Measurements from ENCODE around the gene KIAA1191.

DNA sequence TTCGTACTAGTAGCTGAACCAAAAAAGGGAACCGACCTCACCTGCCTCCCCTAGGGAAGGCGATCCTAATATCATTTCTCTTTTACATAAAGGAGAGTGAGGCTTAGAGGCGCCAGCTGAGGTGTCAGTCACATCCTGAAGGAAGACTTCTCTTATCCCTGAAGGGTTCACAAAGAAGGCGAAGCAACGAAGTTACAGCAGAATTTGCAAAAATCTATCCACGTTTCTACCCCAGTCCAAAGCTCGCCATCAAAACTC is 598 bp upstream of the KIAA1191 start:
- TF ChIP-seq, protein P1, sequence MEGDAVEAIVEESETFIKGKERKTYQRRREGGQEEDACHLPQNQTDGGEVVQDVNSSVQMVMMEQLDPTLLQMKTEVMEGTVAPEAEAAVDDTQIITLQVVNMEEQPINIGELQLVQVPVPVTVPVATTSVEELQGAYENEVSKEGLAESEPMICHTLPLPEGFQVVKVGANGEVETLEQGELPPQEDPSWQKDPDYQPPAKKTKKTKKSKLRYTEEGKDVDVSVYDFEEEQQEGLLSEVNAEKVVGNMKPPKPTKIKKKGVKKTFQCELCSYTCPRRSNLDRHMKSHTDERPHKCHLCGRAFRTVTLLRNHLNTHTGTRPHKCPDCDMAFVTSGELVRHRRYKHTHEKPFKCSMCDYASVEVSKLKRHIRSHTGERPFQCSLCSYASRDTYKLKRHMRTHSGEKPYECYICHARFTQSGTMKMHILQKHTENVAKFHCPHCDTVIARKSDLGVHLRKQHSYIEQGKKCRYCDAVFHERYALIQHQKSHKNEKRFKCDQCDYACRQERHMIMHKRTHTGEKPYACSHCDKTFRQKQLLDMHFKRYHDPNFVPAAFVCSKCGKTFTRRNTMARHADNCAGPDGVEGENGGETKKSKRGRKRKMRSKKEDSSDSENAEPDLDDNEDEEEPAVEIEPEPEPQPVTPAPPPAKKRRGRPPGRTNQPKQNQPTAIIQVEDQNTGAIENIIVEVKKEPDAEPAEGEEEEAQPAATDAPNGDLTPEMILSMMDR (IDR thresholded peaks at IDR 0.05 in 2 of 3, conservative IDR thresholded peaks at IDR 0.05 in 1 of 3; ENCODE audit: insufficient read depth in 2 of 3, low read depth in 1 of 3, low read length in 3 of 3) = no peak
- no peak for TF ChIP-seq ZNF589 (CRISPR knock-in tag; IDR thresholded peaks at IDR 0.05; ENCODE audit: low read depth)
- TF ChIP-seq, protein P2, sequence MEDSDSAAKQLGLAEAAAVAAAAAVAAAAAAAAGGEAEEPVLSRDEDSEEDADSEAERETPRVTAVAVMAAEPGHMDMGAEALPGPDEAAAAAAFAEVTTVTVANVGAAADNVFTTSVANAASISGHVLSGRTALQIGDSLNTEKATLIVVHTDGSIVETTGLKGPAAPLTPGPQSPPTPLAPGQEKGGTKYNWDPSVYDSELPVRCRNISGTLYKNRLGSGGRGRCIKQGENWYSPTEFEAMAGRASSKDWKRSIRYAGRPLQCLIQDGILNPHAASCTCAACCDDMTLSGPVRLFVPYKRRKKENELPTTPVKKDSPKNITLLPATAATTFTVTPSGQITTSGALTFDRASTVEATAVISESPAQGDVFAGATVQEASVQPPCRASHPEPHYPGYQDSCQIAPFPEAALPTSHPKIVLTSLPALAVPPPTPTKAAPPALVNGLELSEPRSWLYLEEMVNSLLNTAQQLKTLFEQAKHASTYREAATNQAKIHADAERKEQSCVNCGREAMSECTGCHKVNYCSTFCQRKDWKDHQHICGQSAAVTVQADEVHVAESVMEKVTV (CRISPR knock-in tag; IDR thresholded peaks at IDR 0.05) = no peak
- TF ChIP-seq ELF1 (tag; IDR thresholded peaks at IDR 0.05) = no peak
- TF ChIP-seq MCM7 (IDR thresholded peaks at IDR 0.05) = no peak
- TF ChIP-seq TEAD4 (IDR thresholded peaks at IDR 0.05; ENCODE audit: low read length) = no peak
- TF ChIP-seq TEAD4 (CRISPR knock-in tag; IDR thresholded peaks at IDR 0.05; ENCODE audit: borderline replicate concordance) = no peak
- TF ChIP-seq ZNF143 (CRISPR knock-in tag; IDR thresholded peaks at IDR 0.05) = no peak
- no peak for TF ChIP-seq SNRNP70 (optimal IDR thresholded peaks at IDR 0.05; ENCODE audit: low read depth, low read length)
- TF ChIP-seq FOS (IDR thresholded peaks at IDR 0.05; ENCODE audit: extremely low read depth, insufficient read length) = no peak
- TF ChIP-seq, protein P3, sequence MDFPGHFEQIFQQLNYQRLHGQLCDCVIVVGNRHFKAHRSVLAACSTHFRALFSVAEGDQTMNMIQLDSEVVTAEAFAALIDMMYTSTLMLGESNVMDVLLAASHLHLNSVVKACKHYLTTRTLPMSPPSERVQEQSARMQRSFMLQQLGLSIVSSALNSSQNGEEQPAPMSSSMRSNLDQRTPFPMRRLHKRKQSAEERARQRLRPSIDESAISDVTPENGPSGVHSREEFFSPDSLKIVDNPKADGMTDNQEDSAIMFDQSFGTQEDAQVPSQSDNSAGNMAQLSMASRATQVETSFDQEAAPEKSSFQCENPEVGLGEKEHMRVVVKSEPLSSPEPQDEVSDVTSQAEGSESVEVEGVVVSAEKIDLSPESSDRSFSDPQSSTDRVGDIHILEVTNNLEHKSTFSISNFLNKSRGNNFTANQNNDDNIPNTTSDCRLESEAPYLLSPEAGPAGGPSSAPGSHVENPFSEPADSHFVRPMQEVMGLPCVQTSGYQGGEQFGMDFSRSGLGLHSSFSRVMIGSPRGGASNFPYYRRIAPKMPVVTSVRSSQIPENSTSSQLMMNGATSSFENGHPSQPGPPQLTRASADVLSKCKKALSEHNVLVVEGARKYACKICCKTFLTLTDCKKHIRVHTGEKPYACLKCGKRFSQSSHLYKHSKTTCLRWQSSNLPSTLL (IDR thresholded peaks at IDR 0.05) = no peak
- TF ChIP-seq, protein P4, sequence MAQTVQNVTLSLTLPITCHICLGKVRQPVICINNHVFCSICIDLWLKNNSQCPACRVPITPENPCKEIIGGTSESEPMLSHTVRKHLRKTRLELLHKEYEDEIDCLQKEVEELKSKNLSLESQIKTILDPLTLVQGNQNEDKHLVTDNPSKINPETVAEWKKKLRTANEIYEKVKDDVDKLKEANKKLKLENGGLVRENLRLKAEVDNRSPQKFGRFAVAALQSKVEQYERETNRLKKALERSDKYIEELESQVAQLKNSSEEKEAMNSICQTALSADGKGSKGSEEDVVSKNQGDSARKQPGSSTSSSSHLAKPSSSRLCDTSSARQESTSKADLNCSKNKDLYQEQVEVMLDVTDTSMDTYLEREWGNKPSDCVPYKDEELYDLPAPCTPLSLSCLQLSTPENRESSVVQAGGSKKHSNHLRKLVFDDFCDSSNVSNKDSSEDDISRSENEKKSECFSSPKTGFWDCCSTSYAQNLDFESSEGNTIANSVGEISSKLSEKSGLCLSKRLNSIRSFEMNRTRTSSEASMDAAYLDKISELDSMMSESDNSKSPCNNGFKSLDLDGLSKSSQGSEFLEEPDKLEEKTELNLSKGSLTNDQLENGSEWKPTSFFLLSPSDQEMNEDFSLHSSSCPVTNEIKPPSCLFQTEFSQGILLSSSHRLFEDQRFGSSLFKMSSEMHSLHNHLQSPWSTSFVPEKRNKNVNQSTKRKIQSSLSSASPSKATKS (CRISPR knock-in tag; IDR thresholded peaks at IDR 0.05) = no peak
- TF ChIP-seq, protein P5, sequence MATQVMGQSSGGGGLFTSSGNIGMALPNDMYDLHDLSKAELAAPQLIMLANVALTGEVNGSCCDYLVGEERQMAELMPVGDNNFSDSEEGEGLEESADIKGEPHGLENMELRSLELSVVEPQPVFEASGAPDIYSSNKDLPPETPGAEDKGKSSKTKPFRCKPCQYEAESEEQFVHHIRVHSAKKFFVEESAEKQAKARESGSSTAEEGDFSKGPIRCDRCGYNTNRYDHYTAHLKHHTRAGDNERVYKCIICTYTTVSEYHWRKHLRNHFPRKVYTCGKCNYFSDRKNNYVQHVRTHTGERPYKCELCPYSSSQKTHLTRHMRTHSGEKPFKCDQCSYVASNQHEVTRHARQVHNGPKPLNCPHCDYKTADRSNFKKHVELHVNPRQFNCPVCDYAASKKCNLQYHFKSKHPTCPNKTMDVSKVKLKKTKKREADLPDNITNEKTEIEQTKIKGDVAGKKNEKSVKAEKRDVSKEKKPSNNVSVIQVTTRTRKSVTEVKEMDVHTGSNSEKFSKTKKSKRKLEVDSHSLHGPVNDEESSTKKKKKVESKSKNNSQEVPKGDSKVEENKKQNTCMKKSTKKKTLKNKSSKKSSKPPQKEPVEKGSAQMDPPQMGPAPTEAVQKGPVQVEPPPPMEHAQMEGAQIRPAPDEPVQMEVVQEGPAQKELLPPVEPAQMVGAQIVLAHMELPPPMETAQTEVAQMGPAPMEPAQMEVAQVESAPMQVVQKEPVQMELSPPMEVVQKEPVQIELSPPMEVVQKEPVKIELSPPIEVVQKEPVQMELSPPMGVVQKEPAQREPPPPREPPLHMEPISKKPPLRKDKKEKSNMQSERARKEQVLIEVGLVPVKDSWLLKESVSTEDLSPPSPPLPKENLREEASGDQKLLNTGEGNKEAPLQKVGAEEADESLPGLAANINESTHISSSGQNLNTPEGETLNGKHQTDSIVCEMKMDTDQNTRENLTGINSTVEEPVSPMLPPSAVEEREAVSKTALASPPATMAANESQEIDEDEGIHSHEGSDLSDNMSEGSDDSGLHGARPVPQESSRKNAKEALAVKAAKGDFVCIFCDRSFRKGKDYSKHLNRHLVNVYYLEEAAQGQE (IDR thresholded peaks at IDR 0.05; ENCODE audit: borderline replicate concordance) = no peak
- TF ChIP-seq, protein P5 (CRISPR knock-in tag; IDR thresholded peaks at IDR 0.05; ENCODE audit: low read depth) = no peak
- TF ChIP-seq POLR2A (conservative IDR thresholded peaks at IDR 0.05) = no peak
- TF ChIP-seq, protein P6, sequence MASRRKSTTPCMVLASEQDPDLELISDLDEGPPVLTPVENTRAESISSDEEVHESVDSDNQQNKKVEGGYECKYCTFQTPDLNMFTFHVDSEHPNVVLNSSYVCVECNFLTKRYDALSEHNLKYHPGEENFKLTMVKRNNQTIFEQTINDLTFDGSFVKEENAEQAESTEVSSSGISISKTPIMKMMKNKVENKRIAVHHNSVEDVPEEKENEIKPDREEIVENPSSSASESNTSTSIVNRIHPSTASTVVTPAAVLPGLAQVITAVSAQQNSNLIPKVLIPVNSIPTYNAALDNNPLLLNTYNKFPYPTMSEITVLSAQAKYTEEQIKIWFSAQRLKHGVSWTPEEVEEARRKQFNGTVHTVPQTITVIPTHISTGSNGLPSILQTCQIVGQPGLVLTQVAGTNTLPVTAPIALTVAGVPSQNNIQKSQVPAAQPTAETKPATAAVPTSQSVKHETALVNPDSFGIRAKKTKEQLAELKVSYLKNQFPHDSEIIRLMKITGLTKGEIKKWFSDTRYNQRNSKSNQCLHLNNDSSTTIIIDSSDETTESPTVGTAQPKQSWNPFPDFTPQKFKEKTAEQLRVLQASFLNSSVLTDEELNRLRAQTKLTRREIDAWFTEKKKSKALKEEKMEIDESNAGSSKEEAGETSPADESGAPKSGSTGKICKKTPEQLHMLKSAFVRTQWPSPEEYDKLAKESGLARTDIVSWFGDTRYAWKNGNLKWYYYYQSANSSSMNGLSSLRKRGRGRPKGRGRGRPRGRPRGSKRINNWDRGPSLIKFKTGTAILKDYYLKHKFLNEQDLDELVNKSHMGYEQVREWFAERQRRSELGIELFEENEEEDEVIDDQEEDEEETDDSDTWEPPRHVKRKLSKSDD (conservative IDR thresholded peaks at IDR 0.05; ENCODE audit: low read length) = no peak
